WTC11 (cell line): ENCODE measurements around the gene TNRC18. TPM values are rescaled to one million over a fixed set of nuclear protein-coding genes. Genes with fewer than 3 reads are reported as not detected.
A peak's percentile ranks its signal among the peaks of the same experiment; 100 is the strongest.

Source experiments
- ATAC-seq: fragments of 200-7000 bp; cut with Tn5 transposase; 2 replicates; pipeline ENCODE4 v1.10.0; 2021; ENCODE audit warnings: mild to moderate bottlenecking, moderate library complexity
- CTCF ChIA-PET: fragments of 300-600 bp; sonication (Branson Sonifier 250); formaldehyde crosslinking; loops from one replicate; lab custom pipeline; 2021; ENCODE audit warnings: antibody characterized with exemption; lab: Charles Lee
- POLR2A ChIA-PET: fragments of 350-600 bp; sonication (Branson Sonifier 250); formaldehyde crosslinking; loops from one replicate; lab custom pipeline; 2021; ENCODE audit warnings: antibody characterized with exemption; lab: Charles Lee
- DNase-seq: peaks from one replicate; pipeline ENCODE4 v3.0.0; 2021; ENCODE audit warnings: low spot score
- H3K27ac Mint-ChIP-seq: 2 replicates; pipeline ENCODE4 v1.8.0; 2021; ENCODE audit warnings: mixed read lengths
- H3K27me3 Mint-ChIP-seq: 2 replicates; pipeline ENCODE4 v1.8.0; 2021; ENCODE audit warnings: low read depth, mild to moderate bottlenecking, moderate library complexity, mixed read lengths
- H3K36me3 Mint-ChIP-seq: 2 replicates; pipeline ENCODE4 v1.8.0; 2021; ENCODE audit warnings: mixed read lengths
- H3K4me1 Mint-ChIP-seq: 2 replicates; pipeline ENCODE4 v1.8.0; 2022; ENCODE audit warnings: mixed read lengths
- H3K4me3 Mint-ChIP-seq: 2 replicates; pipeline ENCODE4 v1.8.0; 2021; ENCODE audit warnings: mild to moderate bottlenecking, moderate library complexity, mixed read lengths
- H3K9me3 Mint-ChIP-seq: 2 replicates; pipeline ENCODE4 v1.8.0; 2021; ENCODE audit warnings: mixed read lengths
- CBFB ChIP-seq: sonication (generic); formaldehyde crosslinking; IDR thresholded peaks from 2 replicates; pipeline ENCODE4 v1.8.1; 2022; ENCODE audit warnings: mild to moderate bottlenecking, low read depth, missing genetic modification reagents
- E2F4 ChIP-seq: sonication (generic); formaldehyde crosslinking; IDR thresholded peaks from 2 replicates; pipeline ENCODE4 v1.8.1; 2022; ENCODE audit warnings: low read depth, mild to moderate bottlenecking, moderate library complexity, missing genetic modification reagents, borderline replicate concordance
- ELF4 ChIP-seq: sonication (generic); formaldehyde crosslinking; IDR thresholded peaks from 2 replicates; pipeline ENCODE4 v1.8.1; 2022; ENCODE audit warnings: low read depth, mild to moderate bottlenecking, moderate library complexity, missing genetic modification reagents
- EMX1 ChIP-seq: fragments of 250-450 bp; sonication (Bioruptor Pico); IDR thresholded peaks from 2 replicates; pipeline ENCODE4 v1.8.0; 2021; ENCODE audit warnings: mild to moderate bottlenecking
- FOXP4 ChIP-seq: sonication (generic); formaldehyde crosslinking; IDR thresholded peaks from 2 replicates; pipeline ENCODE4 v1.8.0; 2022; ENCODE audit warnings: mild to moderate bottlenecking, missing genetic modification reagents
- GRHL2 ChIP-seq: fragments of 250-450 bp; sonication (Bioruptor Pico); IDR thresholded peaks from 2 replicates; pipeline ENCODE4 v1.8.0; 2022; ENCODE audit warnings: mild to moderate bottlenecking, moderate library complexity; ENCODE audit not compliant: insufficient replicate concordance, severe bottlenecking
- HMGXB4 ChIP-seq: sonication (generic); formaldehyde crosslinking; IDR thresholded peaks from 2 replicates; pipeline ENCODE4 v1.8.1; 2023; ENCODE audit warnings: mild to moderate bottlenecking, moderate library complexity, missing genetic modification reagents
- IRF2 ChIP-seq: sonication (generic); formaldehyde crosslinking; IDR thresholded peaks from 2 replicates; pipeline ENCODE4 v1.8.0; 2022; ENCODE audit warnings: low read depth, missing genetic modification reagents, borderline replicate concordance
- MXD4 ChIP-seq: fragments of 250-450 bp; sonication (Bioruptor Pico); IDR thresholded peaks from 2 replicates; pipeline ENCODE4 v1.8.0; 2021; ENCODE audit warnings: mild to moderate bottlenecking, moderate library complexity, borderline replicate concordance
- MYBL2 ChIP-seq: sonication (generic); formaldehyde crosslinking; IDR thresholded peaks from 2 replicates; pipeline ENCODE4 v1.8.1; 2023; ENCODE audit warnings: mild to moderate bottlenecking, moderate library complexity, missing genetic modification reagents
- PRRX2 ChIP-seq: fragments of 250-450 bp; sonication (Bioruptor Pico); IDR thresholded peaks from 2 replicates; pipeline ENCODE4 v1.8.0; 2021; ENCODE audit warnings: mild to moderate bottlenecking
- SMAD4 ChIP-seq: sonication (generic); formaldehyde crosslinking; IDR thresholded peaks from 2 replicates; pipeline ENCODE4 v1.8.0; 2022; ENCODE audit warnings: mild to moderate bottlenecking, missing genetic modification reagents
- ZBTB43 ChIP-seq: sonication (generic); formaldehyde crosslinking; IDR thresholded peaks from 2 replicates; pipeline ENCODE4 v1.8.1; 2023; ENCODE audit warnings: mild to moderate bottlenecking, missing genetic modification reagents
- ZNF121 ChIP-seq: sonication (generic); formaldehyde crosslinking; IDR thresholded peaks from 2 replicates; pipeline ENCODE4 v1.8.0; 2023; ENCODE audit warnings: missing genetic modification reagents
- ZNF263 ChIP-seq: sonication (generic); formaldehyde crosslinking; IDR thresholded peaks from 2 replicates; pipeline ENCODE4 v1.8.1; 2022; ENCODE audit warnings: low read depth, mild to moderate bottlenecking, moderate library complexity, missing genetic modification reagents
- ZNF317 ChIP-seq: sonication (generic); formaldehyde crosslinking; IDR thresholded peaks from 2 replicates; pipeline ENCODE4 v1.8.1; 2023; ENCODE audit warnings: low read depth, mild to moderate bottlenecking, moderate library complexity, missing genetic modification reagents, borderline replicate concordance
- ZNF423 ChIP-seq: fragments of 250-450 bp; sonication (Bioruptor Pico); IDR thresholded peaks from 2 replicates; pipeline ENCODE4 v2.1.2; 2022; ENCODE audit warnings: mild to moderate bottlenecking, moderate library complexity
- total RNA-seq: library from RNA; stranded (reverse); gene quantifications from 3 replicates; pipeline ENCODE4 v1.2.3, GENCODE V29; 2021

TNRC18 gene
- total RNA-seq, 1 experiment from 2014 or later, result 55.0 TPM

- no peak for TF ChIP-seq CBFB
- no peak for TF ChIP-seq IRF2 (CRISPR knock-in tag)
- no peak for TF ChIP-seq MYBL2 (CRISPR knock-in tag)
- TF ChIP-seq ELF4 (CRISPR knock-in tag), result no peak
- no peak for TF ChIP-seq HMGXB4 (CRISPR knock-in tag)
- no peak for TF ChIP-seq E2F4 (CRISPR knock-in tag)
- no peak for TF ChIP-seq GRHL2 (CRISPR knock-in tag)
- TF ChIP-seq SMAD4 (CRISPR knock-in tag), result no peak
- no peak for TF ChIP-seq PRRX2
- TF ChIP-seq ZNF121 (CRISPR knock-in tag), result no peak
These were observed 32.1 kb upstream of the TNRC18 start (continued) for GRCh38 chr7:5455581-5456219.

- DNase-seq (no peak), ATAC-seq (no peak)
- TF ChIP-seq ZNF317 (CRISPR knock-in tag), result no peak
- peak; percentile 82 for TF ChIP-seq ZNF263 (CRISPR knock-in tag)
- H3K36me3 Mint-ChIP-seq, result no peaks in the 10 kb centered on the region
- no peak overlapping the region for H3K27ac Mint-ChIP-seq
- no peaks in the 10 kb centered on the region for H3K9me3 Mint-ChIP-seq
- H3K4me1 Mint-ChIP-seq, result peaks cover 4% of the 10 kb centered on the region; the same call in 1 of the 2 replicates
- H3K4me3 Mint-ChIP-seq, result no peak overlapping the region
- ChIA-PET CTCF (no interaction called here), POLR2A (no interaction called here)
- H3K27me3 Mint-ChIP-seq, result no peaks in the 10 kb centered on the region
These were observed 31.5 kb upstream of the TNRC18 start for GRCh38 chr7:5455175-5455574.

- no peak for DNase-seq
- Mint-ChIP-seq H3K27me3 (no peaks in the 10 kb centered on the region), H3K36me3 (no peaks in the 10 kb centered on the region), H3K4me1 (peaks cover 4% of the 10 kb centered on the region; the same call in 1 of the 2 replicates), H3K9me3 (no peaks in the 10 kb centered on the region), H3K27ac (no peak overlapping the region), H3K4me3 (no peak overlapping the region)
- no peak for ATAC-seq
- CTCF ChIA-PET, result no interaction called here
- TF ChIP-seq ZNF317 (CRISPR knock-in tag) (no peak), ZBTB43 (no peak), IRF2 (CRISPR knock-in tag) (no peak), MXD4 (CRISPR knock-in tag) (no peak), EMX1 (CRISPR knock-in tag) (no peak), ZNF423 (CRISPR knock-in tag) (no peak)
- POLR2A ChIA-PET, result no interaction called here
These were observed 30.9 kb upstream of the TNRC18 start for GRCh38 chr7:5454485-5454884.

GRCh38 chr7:5453566-5454075 lies 30.0 kb upstream of the TNRC18 start:
- CTCF ChIA-PET, result interaction anchor here (1.5 kb wide), 1 partner anchor 213 kb away, joined by 4 read pairs; no protein-coding TSS in a partner anchor
- Mint-ChIP-seq H3K27ac (no peak overlapping the region), H3K4me3 (no peak overlapping the region), H3K27me3 (no peaks in the 10 kb centered on the region), H3K36me3 (no peaks in the 10 kb centered on the region), H3K4me1 (peaks cover 6% of the 10 kb centered on the region), H3K9me3 (no peaks in the 10 kb centered on the region)
- no peak for TF ChIP-seq FOXP4 (CRISPR knock-in tag)
- TF ChIP-seq ZNF121 (CRISPR knock-in tag), result peak; percentile 67; the same call in 1 of the 2 replicates
- ATAC-seq (no peak), DNase-seq (no peak)
- POLR2A ChIA-PET, result interaction anchor here (0.6 kb wide), 1 partner anchor 571 kb away, joined by 3 read pairs; no protein-coding TSS in a partner anchor
